ENCODE results near the gene GBA3.

- TF ChIP-seq CTCF (IDR thresholded peaks at IDR 0.05) (no peak), POLR2A (IDR thresholded peaks at IDR 0.05) (no peak)
Measured at GRCh38 chr4:22744478-22745062, 51.8 kb downstream of the GBA3 start.
